HG02798 (cell line): Measurements from ENCODE around the gene P2RY6.

Experiments
- ATAC-seq: cut with Tn5 transposase; IDR thresholded peaks from one replicate; pipeline ENCODE4 v1.9.1; 2021; ENCODE audit warnings: mild to moderate bottlenecking; ENCODE audit not compliant: unreplicated experiment, poor library complexity

Gene P2RY6

GRCh38 chr11:73330569-73331093 lies 58.5 kb downstream of the P2RY6 start:
- no peak for ATAC-seq

GRCh38 chr11:73331138-73331916 lies 59.2 kb downstream of the P2RY6 start:
- no peak for ATAC-seq

GRCh38 chr11:73333173-73333572 lies 61.0 kb downstream of the P2RY6 start:
- no peak for ATAC-seq

GRCh38 chr11:73333640-73334383 lies 61.7 kb downstream of the P2RY6 start:
- no peak for ATAC-seq

GRCh38 chr11:73334384-73335203 lies 62.5 kb downstream of the P2RY6 start:
- ATAC-seq: no peak

- no peak for ATAC-seq
These were observed 63.2 kb downstream of the P2RY6 start for GRCh38 chr11:73335204-73335923.

GRCh38 chr11:73337846-73338245 lies 65.7 kb downstream of the P2RY6 start:
- no peak for ATAC-seq

- ATAC-seq: no peak
These were observed 66.1 kb downstream of the P2RY6 start for GRCh38 chr11:73338279-73338678.

- ATAC-seq: no peak
These were observed 68.0 kb downstream of the P2RY6 start for GRCh38 chr11:73340164-73340563.

GRCh38 chr11:73342633-73343032 lies 70.5 kb downstream of the P2RY6 start:
- no peak for ATAC-seq

- ATAC-seq: no peak
These were observed 71.1 kb downstream of the P2RY6 start for GRCh38 chr11:73343076-73343873.

- ATAC-seq: no peak
These were observed 72.1 kb downstream of the P2RY6 start for GRCh38 chr11:73344191-73344607.

- no peak for ATAC-seq
These were observed 73.5 kb downstream of the P2RY6 start for GRCh38 chr11:73345481-73346160.

- no peak for ATAC-seq
These were observed 74.2 kb downstream of the P2RY6 start for GRCh38 chr11:73346186-73346935.

- no peak for ATAC-seq
These were observed 74.9 kb downstream of the P2RY6 start for GRCh38 chr11:73347067-73347466.
